Activated CD4-positive, CD25-positive, alpha-beta regulatory T cell treated with anti-CD3 and anti-CD28 coated beads, Interleukin-2, amount 50 U/mL, for 72 hours (primary cell): ENCODE measurements around the gene LGALS9B.
"Not testable (repeated sequence)": the region's sequence is repeated elsewhere in the genome, so short reads cannot be mapped to it uniquely, and the experiment has no call there.

Source experiments
- DNase-seq: peaks from one replicate; pipeline ENCODE4 v3.0.0; 2021

LGALS9B gene

DNA sequence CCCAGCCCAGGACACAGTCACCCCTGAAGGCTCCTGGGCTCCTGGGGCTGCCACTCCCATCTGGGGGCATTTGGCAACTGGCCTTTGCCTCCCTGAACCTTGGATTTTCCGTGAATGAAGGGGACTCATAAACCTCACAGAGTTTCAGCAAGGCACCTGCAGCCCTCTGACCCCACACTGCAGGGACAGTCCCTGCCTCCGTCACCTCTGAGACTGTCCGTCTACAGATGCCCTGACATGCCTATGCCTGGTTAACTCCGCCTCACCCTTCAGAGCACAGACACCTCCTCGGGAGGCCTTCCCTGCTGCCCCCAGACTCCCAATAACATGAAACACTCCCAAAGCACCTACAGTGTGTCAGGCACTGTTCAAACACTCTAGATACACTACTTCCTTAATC, 786 bp downstream of the LGALS9B start:
- DNase-seq: not testable (repeated sequence)

DNA sequence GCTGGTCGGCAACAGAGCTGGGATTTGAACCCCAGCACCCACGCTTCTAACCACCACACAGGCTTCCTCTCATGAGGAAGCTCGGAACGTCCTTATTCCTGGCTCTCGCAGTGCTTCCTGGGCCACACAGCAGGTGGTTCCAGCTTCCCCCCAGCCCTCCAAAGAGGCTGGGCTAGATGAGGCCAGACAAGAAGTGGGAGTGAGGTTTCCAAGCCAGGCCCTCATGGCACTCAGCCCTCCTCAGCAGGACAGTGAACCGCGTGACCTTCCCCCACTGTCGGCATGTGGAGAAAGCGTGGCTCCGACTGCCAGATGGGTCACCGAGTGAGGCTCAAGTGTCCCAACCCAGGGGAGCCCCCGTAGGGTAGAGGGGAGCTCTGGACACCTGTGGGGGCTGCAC, 1.8 kb downstream of the LGALS9B start:
- DNase-seq: not testable (repeated sequence)

DNA sequence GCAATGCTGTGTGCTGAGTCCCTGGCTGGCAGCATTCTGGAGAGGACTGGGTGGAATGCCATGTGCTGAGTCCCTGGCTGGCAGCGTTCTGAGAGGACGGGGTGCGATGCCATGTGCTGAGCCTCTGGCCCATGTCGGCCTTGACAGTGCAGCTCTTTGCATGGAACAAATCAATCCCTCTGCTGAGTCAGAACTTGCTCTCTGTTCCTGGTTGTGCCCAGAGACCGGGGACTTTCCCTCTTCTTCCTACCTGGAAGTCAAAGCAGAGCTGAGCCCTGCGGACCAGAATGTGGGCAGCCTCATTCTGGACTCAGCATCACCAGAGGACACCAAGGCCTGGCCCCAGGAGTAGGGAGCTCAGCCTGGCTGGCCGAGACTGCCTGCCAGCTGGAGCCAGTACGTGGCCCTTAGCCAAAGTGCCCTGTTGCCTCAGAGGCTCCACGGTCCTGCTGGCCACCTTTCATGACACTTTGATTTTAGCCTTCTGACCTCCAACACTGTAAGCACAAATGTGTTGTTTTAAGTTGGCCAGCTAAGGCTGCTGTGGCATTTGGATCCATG, 2.4 kb downstream of the LGALS9B start:
- not testable (repeated sequence) for DNase-seq

DNA sequence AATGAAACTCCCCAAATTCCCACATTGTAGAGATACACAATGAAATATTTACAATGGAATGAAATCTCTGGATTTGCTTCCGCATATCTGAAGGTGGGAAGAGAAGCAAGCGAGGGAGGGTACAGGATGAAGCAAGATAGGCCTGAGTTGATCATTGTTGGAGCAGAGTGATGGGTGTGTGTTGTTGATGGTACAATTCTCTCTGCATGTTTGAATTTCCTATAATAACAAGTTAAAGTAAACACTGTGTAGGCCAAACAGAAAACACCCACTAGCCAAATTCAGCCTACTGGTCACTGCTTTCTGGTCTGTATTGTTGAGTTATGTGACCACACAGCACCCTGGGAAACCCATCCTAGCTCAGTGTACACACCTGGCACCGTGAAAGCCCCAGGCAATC, 5.2 kb downstream of the LGALS9B start:
- not testable (repeated sequence) for DNase-seq

DNA sequence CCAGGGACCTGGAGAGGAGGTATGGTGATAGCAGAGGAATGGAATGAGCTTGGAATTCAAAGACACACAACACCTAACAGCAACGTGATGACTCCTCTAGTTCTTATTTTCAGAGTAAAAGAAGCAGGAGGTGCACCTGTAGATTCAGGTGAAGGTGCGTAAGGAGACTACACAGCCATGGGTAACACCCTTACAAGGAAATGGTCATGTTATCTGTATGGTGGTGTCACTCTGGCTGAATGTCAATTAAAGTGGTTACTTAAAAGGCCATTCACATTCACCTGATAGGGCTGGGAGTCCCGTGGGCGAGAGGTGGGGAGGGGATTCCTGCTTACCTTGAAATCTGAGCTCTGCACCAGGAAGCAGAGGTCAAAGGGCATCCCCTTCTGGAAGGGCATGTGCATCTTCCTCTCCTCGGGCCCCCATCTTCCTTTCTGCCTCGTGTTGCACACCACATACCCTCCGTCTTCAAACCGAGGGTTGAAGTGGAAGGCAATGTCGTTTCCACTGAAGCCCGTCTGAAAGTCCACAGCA, 9.4 kb downstream of the LGALS9B start:
- DNase-seq: not testable (repeated sequence)

DNA sequence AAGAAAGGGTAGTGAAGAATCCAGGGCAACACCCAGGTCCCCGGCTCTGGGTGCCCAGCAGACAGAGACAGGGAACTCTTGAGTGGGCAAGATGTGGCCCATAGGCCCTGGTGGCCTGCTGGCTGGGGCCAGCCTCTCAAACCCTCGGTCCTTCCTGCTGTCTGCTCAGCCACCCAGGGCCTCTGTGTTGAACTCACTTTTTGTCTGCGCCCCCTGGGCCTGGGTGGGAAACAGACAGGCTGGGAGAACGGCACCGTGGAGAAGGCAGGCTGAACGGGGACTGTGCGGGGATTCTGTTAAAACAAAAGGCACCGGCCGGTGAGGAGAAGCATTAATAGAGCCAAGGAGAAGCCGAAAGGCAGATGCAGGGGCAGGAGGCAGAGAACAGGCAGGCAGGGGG, 12.2 kb downstream of the LGALS9B start:
- DNase-seq: not testable (repeated sequence)

DNA sequence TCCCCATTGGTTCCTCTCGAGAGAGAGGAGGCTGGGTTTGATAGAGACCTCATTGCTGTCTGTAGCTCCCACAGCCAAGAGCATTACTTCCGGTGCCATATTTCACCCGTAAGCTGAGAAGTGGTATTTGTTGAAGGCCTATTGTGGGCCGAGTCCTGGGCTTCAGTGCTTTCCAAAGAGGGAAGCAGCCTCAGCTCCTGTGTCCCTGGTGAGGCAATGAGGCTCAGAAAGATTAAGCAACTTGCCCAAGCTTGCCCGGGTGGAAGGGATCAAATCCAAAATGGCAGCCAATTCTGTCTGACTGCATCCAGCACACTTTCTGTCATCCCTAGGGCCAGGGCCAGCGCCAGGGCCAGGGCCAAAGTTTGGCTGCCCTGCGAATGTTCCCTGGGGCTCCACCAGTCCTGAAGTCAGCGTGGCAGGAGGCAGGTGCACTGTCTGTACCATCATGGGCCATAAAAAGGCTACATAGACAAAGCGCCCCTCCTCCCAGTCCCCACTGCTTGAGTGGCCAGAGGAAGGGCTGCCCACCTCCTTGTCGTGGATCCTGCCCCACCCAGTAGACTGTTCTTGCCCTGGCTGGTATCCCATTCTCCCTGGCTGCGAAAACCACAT, 13.4 kb downstream of the LGALS9B start:
- DNase-seq: not testable (repeated sequence)

DNA sequence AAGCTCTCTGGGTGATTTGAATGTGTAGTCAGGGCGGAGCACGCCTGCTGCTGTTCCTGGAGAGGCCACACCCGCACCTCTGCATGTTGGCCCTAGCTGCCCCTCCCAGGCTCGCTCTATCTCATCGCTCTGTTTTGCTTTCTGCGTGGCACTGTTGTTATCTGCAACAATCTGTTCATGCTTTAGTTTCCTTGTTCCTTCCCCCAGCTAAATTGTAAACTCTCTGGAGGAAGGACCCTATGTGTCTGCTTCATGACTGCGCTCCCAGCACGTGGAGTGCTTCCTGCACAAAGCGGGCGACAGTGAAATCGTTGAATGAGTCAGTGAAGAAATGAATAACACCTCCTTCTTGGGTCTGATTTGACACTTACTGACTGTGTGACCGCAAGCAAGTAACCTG, 16.5 kb downstream of the LGALS9B start:
- DNase-seq: not testable (repeated sequence)

DNA sequence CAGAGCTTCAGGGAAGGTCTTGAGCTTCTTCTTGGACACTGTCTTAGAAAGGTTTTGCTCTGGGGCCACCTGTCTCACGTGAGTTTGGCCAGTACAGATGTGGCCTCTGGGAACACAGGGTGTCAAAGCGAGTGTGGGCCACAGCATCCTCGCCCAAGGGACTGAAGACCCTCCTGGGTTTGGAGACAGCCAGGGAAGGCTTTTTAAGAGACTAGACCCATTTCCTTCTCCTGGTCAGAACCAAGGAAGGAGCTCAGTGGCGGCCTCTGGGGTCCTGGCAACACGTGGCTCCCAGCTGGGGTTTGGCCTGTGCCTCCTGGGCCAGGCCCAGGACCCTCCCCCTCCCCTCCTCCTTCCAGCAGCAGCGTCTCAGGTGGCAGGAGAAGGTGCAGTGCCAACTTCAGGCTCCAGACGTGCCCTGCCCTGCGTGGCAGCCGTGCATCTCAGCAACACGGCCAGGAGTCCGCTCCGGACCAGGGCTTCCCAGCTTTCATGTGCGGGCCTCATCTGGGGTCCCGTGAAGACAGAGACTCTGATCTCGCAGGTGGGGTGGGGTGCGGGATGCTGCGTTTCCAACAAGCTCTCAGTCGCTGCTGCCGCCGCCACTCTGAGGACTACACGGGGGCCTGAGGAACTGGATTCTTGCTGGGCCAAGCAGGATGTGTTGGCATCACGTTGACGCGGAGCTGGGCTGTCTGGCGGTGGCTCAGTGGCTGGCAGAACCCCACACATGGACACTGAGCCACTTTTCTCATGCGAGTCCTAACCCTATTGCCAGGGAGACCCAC, 19.6 kb downstream of the LGALS9B start:
- DNase-seq: not testable (repeated sequence)

DNA sequence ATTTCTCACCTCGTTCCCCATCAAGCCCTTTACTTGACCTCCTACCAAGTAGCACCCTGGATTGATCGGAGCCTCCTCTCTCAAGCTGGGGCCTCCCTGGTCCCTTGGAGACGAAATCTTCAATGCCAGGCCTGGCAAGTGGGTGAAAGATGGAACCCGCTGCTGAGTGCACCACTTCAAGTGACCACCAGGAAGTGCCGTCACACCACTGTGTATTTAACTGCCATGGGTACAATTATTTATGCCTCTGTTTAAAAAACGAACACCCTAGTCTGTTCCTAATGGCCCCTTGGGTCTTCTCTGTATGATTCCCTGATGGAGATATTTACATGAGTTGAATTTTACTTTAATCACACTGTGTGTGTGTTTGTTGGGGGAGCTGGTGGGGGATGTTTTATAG, 20.4 kb downstream of the LGALS9B start:
- DNase-seq: not testable (repeated sequence)

DNA sequence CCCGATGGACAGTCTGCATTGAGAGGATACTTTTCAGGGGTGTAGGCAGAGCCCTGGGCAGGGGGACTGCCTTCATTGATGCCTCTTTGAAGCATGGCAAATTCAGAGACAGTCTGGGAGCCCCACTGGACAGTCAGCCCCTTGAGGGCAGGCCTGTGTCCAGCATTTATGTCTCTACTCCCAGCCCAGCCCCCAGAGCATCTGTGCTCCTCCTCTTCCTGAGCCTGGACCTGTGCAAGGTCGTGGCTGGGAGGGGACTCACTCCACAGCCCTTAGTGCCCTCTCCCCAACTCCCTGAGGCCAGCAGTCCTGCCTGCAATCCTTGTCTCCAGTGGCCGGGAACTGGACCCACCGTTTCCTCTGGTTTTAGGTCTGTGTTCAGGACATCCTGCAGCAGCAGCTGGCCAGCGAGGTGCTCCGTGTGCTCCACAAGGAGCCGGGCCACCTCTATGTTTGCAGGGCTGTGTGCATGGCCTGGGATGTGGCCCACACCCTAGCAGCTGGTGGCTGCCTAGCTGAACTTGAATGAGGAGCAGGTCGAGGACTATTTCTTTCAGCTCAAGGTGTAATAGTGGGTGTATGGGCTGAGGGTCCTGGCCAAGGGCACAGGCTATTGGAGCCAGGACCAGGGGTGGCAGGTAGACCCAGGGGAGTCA, 22.6 kb downstream of the LGALS9B start:
- not testable (repeated sequence) for DNase-seq

DNA sequence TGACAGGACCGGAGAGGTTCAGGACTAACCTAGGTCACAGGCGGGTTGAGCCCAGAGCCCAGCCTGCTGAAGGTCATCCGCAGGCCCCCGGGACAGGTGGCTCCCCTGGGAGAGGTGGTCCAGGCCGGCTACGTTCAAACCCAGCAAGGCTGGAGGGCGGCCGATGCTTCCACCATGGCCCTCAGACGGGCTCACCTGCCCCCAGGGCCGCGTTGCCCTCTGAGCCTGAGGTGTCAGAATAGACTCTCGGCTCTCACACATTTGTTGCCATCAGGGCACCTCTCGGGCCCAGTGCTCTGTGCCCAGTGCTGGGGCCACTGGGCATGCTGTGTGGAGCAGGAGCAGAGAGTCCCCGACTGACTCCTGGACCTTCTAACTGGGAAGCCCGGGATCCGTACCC, 23.2 kb downstream of the LGALS9B start:
- DNase-seq: not testable (repeated sequence)

DNA sequence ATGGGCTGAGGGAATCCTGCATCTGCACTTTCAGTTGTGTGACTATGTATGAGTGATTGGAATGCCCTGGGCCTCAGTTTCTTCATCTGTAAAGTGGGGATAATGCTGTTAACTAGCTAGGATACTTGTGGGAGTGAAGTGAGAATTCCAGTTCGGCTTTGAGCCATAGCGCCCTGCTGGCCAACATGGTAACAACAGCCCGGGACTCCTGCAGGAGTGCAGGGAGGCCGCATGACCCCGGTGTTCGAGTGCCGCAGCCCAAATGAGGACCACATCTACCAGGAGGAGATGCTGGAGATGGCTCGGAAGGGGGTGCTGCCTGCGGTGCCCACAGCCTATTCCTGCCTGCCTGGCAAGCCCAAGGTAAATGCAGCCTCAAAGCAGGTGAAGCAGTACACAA, 23.7 kb downstream of the LGALS9B start:
- DNase-seq: not testable (repeated sequence)

DNA sequence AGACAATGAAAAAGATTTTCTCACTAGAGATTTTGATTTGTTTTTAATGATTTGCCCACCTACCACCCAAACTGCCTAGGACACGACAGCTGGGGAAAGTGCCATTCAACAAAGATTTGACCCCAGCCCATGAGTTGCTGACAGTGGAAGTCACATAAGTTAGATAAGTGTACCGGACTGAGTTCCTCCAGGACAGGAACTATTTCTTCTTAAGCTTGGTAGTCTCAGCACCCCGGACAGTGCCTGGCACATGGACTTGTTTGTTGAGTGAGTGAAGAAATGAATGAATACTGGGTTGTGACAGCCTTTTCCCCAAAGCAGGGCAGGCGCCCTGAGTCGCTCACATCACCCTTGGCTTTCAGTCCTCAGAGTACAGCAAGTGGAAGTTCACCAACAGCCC, 26.7 kb downstream of the LGALS9B start:
- DNase-seq: not testable (repeated sequence)

DNA sequence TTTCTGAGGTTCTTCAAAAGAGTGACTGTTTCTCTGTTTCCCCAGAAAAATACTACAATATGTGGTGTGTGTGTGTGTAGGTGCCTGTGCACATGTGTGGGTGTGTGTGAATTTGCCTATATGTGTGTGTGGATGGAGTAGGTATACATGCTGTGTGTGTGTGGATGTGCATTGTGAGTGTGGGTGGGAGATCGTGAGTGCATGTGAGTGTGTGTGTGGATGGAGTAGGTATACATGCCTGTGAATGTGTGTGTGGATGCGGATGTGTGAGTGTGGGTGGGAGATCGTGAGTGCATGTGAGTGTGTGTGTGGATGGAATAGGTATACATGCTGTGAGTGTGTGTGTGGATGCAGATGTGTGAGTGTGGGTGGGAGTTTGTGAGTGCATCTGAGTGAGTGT, 32.2 kb downstream of the LGALS9B start:
- DNase-seq: not testable (repeated sequence)

DNA sequence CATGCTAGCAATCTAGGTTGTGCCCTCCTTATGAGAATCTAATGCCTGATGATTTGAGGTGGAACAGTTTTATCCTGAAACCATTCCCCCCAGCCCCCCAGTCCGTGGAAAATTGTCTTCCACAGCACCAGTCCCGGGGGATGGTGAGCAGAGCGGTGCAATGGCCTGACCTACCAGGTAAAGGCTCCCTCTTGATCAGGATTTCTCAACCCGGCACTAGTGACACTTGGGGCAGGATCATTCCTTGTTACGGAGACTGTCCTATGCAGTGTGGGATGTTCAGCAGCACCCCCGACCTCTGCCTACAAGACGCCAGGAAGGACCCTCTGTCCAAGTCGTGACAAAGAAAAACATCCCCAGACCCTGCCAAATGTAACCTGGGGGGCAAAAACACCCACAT, 34.0 kb downstream of the LGALS9B start:
- DNase-seq: not testable (repeated sequence)

DNA sequence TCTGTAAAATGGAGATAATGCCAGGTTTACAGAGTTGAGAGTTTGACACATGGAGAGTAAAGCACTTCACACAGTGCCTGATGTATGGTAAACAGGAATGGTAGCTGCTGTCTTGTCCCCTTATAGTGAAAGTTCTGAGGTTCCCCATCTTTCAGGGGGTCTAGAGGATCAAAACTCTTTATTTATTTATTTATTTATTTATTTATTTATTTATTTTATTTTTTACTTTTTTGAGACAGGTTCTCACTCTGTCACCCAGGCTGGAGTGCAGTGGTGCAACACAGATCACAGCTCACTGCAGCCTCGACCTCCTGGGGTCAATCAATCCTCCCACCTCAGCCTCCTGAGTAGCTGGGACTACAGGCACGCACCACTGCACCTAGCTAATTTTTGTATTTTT, 40.1 kb downstream of the LGALS9B start:
- not testable (repeated sequence) for DNase-seq

DNA sequence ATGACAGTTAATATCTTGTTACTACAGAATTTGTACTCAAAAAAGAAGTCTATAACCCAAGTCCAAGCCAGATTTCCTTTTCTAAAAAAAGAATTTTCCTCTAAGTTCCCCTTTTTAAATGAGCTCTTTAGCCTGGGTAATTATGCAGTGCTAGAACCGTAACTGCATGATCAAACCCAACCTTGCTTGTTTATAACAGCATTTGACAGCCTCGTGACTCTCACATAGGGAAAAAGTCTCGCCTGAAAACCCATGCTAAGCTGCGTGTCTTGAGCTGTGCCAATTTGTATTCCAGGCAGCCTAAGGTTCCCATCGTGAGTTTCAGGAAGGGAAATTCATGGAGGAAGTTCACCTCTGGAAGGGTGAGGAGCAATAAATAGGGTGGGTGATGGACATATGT, 44.5 kb downstream of the LGALS9B start:
- not testable (repeated sequence) for DNase-seq

DNA sequence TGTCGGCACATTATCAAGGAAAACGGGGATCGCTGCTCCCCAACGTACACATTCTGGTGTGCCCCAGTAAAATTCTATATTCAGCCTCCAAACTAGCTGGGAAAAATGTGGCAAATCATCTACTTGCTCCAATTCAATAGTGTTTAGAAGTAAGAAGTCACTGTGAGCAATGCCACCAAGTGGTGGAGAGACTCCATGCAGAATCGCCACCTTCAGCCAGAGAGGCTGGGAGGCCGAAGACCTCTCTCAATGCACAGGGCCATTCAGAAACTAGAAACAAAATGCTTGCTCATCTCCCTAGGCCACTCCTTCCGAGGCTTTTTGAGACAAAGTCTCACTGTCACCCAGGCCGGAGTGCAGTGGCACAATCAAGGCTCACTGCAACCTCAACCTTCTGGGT, 48.5 kb downstream of the LGALS9B start:
- not testable (repeated sequence) for DNase-seq

DNA sequence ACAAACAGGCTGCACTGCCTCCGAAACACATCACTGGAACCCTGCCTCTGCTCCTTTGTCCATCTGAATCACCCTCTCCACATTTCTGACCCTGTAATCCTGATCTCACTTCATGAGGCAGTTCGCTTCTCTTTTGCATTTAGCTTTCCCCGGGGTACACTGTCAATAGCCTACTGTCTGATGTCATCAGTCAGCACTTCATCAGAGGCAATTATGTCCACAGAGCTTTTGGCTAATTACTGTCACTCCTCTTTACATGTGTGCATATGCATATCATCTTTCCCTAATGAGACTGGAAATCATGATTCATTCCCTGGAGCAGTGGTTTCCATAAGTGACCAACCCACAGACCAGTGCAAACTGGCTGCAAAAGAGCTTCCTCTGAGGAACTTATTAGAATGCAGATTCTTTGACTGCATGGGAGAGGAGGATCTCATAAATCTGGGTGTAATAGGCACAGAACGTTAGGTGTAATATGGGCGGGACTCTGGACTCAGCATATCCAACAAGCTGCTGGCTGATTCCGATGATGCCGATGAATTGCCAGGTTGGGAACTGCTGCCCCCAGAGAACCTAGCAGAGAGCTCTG, 49.8 kb downstream of the LGALS9B start:
- DNase-seq: not testable (repeated sequence)

DNA sequence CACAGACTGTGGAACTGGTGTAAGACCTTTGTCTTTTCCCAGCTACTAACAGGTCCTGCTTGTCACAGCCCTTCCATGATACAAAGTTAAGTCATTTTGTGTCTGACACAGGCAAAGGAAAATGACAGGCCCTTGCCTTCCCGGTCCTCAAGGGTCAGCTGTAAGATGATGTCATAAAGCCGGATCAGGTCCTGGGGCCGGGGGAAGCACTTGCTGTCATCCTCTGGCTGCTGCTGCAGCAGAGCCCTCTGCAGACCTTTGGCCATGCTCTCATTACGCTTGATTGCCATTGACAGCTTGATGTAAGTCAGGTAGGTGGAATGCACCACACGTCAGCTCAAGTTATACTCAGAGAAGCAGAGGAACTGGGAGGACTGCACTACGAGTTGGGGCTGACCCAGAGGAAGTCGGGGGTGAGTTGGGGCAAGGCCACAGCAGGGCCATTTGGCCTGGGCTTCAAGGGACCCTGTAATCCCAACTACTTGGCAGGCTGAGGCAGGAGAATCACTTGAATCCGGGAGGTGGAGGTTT, 50.9 kb downstream of the LGALS9B start:
- DNase-seq: not testable (repeated sequence)

DNA sequence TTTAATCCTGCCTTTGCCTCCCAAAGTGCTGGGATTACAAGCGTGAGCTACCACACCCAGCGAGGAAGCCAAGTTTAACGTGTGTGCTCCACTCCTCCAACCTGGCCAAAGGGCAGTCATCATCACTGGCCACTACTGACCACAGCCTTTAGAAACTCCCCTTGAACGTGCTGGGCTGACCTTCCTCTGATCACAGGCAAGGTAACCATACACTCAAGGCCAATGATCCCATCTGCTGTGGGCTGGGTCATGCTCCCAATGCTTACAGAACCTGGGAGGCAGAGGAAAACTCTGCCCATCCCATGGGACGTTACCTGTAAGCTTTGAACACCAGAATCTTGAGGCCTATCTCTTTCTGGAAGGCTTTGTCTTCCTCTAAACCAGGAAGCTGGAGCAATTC, 51.9 kb downstream of the LGALS9B start:
- not testable (repeated sequence) for DNase-seq
